SW480 (cell line): ENCODE data around the gene CD300A.
"Not testable (repeated sequence)": the region's sequence is repeated elsewhere in the genome, so short reads cannot be mapped to it uniquely, and the experiment has no call there.

Experiments
- DNase-seq: peaks from one replicate; pipeline ENCODE4 v3.0.0-alpha.2; 2016; ENCODE audit warnings: low spot score

The CD300A gene

DNA sequence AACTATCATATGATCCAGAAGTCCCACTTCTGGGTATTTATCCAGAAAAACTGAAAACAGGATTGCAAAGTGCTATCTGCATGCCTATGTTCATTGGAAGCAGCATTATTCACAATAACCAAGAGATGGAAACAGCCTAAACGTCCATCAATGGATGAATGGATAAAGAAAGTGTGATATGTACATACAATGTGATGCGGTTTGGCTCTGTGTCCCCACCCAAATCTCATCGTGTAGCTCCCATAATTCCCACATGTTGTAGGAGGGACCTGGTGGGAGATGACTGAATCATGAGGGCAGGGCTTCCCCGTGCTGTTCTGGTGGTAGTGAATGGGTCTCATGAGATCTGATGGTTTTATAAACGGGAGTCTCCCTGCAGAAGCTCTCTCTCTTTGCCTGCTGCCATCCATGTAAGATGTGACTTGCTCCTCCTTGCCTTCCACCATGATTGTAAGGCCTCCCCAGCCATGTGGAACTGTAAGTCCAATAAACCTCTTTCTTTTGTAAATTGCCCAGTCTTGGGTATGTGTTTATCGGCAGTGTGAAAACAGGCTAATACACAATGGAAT is 52.1 kb downstream of the CD300A start:
- not testable (repeated sequence) for DNase-seq

DNA sequence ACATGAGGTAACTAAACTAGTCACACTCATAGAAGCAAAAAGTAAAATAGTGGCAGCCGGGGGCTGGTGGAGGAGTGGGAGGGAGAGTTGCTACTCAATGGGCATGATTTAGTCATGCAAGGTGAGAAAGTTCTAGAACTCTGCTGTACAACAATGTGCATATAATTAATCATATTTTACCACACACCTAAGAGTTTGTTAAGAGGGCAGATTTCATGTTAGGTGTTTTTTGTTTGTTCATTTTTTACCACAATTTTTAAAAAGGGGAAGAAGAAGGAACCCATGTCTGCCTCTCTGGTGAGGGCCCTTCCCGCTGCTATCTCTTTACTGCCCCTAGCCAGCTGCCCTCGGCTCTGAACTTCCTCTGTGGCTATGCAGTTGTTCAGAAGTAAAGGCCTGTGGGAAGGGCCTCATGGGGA is 53.6 kb downstream of the CD300A start:
- no peak for DNase-seq

DNA sequence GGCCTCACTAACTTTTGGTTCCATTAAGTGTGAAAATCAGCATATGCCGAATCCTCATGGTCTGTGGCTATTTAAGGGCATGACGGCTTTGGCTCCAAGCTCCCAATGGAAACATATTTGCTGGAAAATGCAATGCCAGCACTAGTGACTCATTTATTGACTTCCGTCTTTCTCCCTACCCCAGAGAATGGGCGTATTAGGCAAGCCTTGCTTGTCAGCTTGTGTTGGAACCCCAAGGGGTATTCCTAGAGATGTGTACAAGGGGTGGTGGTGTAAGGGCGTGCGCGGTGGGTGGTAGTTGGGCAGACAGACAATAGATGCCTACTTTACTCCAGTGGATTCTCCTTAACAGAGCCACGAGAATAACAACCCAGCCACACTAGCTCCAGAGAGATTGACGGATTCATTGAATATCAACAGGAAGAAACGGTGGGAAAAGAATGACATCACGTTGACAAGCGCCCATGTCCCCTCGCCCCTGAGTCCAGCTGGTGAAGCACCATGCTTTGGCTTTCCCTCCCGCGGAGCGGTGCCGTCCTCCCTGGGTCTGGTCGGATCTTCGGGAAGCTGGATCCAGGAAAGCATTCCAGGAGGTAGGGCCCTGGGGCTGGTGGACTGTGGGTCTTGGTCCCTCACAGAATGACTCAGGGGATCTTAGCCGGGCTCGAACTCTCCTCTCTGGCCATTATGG is 54.5 kb downstream of the CD300A start:
- no peak for DNase-seq

DNA sequence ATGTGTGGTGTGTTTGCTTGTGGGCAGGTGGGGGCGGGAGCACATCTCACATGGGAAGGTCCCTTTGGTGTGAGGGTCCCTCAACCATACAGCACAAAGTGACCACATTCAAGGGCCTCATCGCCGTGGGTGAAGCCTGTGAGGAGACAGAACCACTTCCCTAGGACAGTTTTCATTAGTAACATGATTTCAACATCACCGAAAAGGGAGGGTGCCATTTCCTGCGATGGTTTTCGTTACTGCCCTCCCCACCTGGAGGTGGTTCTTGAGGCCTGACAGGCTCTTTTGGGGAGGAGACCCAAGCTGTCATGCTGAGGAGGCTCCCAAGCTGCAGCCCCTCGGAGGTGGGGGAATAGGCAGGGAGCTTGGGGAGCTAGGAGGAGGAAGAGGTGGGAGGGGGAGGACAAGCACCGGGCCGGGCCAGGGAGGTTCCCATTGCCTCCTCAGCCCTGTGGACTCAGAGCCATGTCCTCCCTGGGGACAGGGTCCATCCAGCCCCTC is 55.3 kb downstream of the CD300A start:
- DNase-seq: no peak

DNA sequence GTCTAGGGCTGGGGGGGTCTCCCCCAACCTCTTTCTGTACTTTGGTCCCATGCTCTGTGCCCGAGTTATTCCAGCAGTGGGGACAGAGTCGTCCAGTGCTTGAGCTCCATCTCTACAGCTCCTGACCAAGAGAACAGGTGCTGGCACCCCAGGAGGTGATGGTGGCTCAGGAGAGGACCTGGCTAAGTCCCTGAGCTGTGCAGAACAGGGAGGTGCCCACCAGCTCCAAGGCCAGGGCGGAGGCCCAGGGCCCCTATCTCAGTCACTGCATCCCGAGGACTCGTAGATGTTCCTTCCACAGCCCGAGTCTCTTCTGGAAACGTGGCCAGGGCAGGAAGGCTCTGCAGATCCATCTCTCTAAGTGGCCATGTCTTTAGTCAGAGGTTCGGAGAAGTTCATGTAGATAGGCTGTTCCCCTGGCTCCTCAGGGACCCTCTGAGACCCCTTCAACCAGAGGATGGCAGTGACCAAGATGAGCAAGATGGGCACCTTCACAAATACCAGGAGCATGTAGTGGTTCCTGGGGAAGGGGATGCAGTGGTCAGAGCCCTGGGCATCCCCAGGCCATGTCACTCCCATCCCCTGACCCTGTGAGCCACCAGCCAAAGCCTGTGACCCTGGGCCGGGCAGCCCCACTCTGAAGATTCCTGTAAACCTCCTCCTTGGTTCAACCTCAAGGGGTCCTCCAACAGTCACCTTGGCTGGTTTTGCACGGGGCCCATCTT is 56.1 kb downstream of the CD300A start:
- no peak for DNase-seq

DNA sequence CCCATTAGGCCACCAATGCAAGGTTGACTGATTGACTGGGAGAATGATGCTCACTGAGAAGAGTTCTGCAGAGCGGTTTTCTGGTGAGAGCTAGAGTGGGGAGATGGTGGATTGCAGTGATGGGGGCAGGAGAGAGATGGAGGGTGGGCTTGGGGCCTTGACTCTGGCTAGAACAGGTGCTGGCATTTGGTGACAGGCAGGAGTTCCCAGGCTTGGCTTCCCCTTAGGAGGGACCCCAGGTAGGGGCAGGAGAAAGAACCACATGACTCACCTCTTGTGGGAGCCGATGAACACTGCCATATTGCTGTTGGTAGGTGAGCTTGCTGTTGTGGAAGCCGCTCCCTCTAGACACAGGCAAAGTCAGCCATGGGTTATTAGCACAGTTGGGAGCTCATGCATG is 56.9 kb downstream of the CD300A start:
- DNase-seq: no peak

DNA sequence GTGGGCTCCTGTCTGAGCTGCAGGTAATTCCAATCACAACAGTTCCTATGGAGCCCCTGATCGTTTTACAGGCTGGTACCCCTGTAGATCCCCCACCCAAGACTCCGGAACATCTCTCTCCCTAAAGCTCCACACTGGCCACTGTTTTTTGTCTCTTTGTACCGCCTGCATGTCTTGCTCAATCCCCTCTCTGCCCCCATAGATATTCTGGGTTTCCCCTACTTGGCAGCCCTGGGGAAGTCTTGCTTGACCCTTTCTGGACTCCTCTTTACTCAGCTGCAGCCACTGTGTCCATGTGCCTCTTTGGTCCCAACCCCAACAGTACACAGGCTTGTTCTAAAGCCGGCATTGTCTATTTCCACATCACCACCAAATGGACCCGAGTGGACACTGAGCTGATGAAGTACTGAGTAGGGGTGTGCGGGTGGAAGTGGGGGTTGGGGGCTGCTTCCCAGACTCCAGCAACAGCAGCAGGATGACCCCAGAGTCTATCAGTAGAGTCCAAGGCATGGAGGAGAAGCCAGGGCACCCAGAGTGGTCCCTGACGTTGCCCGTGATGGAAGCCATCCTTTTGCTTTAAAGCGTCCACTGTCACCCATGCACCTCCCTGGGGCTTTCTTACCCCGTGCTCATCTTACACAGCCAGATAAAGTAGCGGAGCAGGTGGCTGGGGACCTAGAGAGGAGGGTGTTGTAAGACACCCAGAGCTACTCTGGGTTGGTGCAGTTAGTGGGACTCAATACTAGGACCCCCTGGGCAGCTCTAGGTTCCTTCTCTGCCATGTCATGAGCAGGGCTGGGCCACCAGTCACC is 58.4 kb downstream of the CD300A start:
- no peak for DNase-seq

DNA sequence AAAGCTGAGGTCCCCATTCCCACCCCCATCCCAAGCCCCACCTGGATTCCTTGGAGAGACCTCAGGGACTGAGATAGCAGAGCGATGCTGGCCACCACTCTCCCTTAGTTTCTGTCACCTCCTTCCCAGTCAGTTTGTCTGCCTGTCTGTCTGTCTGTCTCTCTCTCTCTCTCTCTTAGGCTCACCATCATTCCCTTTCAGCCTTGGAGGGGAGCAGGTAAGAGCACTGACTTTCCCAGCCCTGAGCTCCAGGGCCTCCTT is 59.0 kb downstream of the CD300A start:
- no peak for DNase-seq

DNA sequence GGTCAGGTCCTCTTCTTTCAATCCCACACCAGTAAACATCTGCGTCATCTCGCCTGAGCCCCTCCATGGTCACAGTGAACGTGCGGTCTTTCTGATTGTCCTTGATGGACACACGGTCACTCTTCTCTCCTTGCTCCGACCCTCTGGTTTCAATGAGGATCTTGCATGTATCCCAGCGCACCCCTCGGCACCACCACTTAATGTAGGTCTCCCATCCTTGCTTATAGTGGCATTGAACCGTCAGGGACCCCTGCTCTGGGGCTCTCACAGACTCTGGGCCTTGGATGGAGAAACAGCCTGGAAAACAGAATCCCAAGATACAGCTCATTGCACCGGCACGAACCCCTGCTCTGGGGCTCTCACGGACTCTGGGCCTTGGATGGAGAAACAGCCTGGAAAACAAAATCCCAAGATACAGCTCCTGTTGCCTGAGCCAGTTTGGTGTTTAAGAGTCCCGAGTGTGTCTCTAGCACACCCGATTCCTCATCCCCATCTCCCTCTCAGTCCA is 59.4 kb downstream of the CD300A start:
- no peak for DNase-seq

DNA sequence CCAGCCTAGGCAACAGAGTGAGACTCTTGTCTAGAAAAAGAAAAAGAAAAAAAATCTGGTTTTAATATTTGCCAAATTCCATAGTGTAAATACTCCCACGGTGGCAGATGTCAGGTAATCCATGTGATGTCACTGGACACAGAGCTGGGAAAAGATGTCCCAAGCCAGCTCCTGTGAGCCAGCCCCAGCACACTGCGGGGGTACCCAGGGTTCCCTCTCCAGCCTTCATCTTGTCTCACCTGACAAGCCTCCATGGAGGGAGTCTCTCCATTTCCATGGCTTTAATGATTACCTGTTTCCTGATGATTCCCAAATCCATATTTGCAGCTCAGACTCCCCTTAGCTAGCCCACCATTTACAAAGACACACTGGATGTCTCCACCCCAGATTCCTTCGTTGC is 60.2 kb downstream of the CD300A start:
- no peak for DNase-seq

DNA sequence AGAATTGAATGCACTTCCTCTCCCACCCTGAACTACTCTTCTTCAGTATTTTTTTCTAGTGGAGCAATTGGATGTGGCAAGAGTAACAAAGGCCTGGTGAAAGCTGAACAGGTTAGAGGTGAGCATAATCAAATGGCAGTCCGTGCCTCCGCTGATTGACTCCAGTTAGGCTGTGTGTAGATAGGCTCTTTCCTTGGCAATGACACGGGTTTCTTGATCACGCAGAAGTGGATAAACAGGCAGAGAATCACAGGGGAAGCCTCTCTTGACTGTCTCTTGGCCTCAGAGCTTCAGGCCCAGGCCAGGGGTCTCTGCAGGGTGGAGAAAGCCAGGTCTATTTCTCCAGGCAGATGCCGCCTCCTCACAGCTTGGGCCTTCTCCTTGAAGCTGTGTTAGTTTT is 60.6 kb downstream of the CD300A start:
- no peak for DNase-seq

DNA sequence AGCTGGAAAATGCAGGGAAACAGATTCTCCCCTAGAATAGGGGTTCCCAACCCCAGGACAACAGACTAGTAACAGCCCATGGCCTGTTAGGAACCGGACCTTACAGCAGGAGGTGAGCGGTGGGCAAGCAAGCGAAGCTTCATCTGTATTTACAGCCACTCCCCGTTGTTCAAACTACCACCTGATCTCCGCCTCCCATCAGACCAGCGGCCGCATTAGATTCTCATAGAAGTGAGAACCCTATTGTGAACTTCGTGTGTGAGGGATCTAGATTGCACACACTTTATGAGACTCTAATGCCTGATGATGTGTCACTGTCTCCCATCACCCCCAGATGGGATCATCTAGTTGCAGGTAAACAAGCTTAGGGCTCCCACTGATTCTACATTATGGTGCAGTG is 61.3 kb downstream of the CD300A start:
- DNase-seq: no peak

DNA sequence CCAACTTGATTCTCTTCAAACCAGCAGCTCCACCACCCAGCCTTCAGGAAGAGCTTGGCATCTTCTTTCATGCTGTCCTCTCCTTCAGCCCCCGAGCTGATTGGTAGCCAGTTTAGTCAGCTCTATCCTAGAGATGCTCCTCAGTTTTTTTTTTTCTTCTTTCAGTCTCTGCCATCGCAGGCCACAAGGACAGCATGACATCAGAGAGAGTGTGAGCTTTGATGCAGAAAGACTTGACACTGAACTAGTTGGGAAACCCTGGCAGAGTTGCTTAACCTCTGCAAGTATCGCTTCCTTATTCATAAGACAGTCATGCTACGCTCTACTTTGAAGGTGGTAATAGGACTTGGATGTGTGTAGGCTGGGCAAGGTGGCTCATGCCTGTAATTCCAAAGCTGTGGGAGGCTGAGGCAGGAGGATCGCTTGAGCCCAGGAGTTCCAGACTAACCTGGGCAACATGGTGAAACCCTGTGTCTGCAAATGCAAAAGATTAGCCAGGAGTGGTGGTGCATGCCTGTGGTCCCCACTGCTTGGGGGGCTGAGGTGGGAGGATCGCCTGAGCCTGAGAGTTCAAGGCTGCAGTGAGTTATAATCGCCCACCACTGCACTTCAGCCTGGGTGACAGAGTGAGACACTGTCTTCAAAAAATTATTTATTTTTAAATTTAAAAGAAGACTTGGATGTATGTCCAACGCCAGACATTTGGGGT is 62.2 kb downstream of the CD300A start:
- no peak for DNase-seq

DNA sequence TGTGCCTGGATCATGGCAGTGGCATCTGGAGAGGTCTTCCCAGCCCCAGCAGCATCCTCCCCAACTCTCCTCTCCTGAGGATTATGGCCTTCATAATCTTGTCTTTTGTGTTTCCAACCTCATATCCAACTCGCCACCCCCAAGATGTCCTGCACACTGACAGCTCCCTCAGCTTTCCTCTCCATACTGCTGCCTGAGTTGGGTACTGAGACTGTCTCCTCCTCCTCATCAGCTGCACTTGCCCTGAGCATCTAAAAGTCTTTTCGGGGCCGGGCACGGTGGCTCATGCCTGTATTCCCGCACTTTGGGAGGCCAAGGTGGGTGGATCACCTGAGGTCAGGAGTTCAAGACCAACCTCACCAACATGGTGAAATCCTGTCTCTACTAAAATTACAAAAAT is 62.8 kb downstream of the CD300A start:
- no peak for DNase-seq

DNA sequence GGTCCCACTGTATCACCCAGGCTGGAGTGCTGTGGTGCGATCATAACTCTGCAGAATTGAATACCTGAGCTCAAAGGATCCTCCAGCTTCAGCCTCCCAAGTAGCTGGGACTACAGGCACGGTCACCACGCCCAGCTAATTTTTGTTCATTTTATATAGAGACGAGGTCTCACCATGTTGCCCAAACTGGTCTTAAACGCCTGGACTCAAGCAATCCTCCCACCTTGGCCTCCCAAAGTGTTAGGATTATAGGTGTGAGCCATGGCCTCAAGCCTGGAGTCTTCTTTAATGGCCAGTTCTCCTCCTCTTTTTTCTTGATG is 64.4 kb downstream of the CD300A start:
- no peak for DNase-seq

DNA sequence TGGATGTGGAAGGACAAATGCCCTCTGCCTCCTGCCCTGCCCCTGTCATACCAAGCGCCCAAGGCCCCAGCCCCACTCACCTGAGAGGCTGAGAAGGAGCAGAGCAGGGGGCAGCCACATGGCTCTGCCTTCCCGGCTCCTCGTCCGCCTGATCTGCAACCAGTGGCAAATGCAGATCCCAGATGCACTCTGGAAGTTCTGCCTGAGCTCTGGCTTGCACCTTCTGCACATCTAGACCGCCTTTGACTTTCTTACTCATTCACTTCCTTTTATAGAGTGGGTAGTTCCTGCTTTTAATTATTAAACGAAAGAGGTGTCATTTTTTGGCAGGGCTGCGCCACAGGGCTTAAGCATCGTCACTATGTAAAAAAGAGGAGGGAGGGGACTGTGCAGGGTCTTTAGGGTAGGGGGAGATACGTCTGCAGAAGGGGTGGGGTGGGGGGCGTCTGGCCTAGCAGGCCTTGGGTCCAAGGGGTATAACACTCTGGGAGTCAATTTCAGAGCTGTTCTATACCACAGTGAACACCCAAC is 64.9 kb downstream of the CD300A start, which contains the start of gene CD300LB:
Gene CD300LB (minus strand): TSS at position 245 of the 531 bp plus-strand sequence. CDS start 125 bp downstream, at position 120.
- DNase-seq: no peak

DNA sequence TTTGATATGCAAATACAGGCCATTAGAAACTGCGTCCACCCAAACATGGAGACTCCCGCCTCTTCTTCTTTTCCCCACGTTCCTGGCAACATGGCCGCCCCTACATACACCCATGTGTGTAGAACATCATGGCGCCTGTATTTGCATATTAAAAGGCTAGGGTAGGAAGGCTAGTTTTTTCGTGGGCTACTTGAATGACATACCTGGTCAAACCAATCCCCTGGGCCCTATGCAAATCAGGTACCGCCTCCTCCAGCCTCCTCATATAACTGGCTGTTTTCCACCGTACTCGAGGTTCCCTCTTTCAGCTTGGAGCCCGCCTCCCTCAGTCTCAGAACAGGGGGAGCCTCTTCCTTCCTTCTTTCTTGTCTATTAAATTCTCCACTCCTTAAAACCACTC is 65.7 kb downstream of the CD300A start:
- no peak for DNase-seq
